Aorta (tissue), 5 donors: ENCODE data around the gene ALK. TPM values are rescaled to one million over a fixed set of nuclear protein-coding genes. Genes with fewer than 3 reads are reported as not detected.

Experiments used
- ATAC-seq: fragments of 200-7000 bp; cut with Tn5 transposase; one replicate; pipeline ENCODE4 v1.9.1; 2022; ENCODE audit warnings: moderate library complexity; ENCODE audit not compliant: low FRiP score
- DNase-seq, 2 donors: peaks; one replicate each; pipeline ENCODE4 v3.0.0-alpha.2; 2020
- H3K27ac ChIP-seq, 2 donors: one replicate each; pipeline ENCODE4 v1.5.1; 2013; ENCODE audit warnings: low read length in 2 of 2, mild to moderate bottlenecking in 2 of 2, moderate library complexity in 2 of 2, control low read depth in 1 of 2, inconsistent platforms in 1 of 2, low read depth in 1 of 2
- H3K27me3 ChIP-seq, 2 donors: one replicate each; pipeline ENCODE4 v1.6.1; 2013; ENCODE audit warnings: control low read depth in 1 of 2, low read length in 1 of 2, mild to moderate bottlenecking in 1 of 2, moderate library complexity in 1 of 2; ENCODE audit not compliant: insufficient read depth in 2 of 2, control insufficient read depth in 1 of 2
- H3K36me3 ChIP-seq, 2 donors: one replicate each; pipeline ENCODE4 v1.6.1; 2013; ENCODE audit warnings: control low read depth in 1 of 2, low read length in 1 of 2, mild to moderate bottlenecking in 1 of 2; ENCODE audit not compliant: insufficient read depth in 2 of 2, control insufficient read depth in 1 of 2
- H3K4me1 ChIP-seq, 2 donors: one replicate each; pipeline ENCODE4 v1.6.1; 2013; ENCODE audit warnings: low read length in 2 of 2, control low read depth in 1 of 2, mild to moderate bottlenecking in 1 of 2, moderate library complexity in 1 of 2; ENCODE audit not compliant: insufficient read depth in 2 of 2, control insufficient read depth in 1 of 2
- H3K4me3 ChIP-seq, 2 donors: one replicate each; pipeline ENCODE4 v1.5.1; 2013; ENCODE audit warnings: low read length in 2 of 2, control low read depth in 1 of 2, mild to moderate bottlenecking in 1 of 2
- H3K9me3 ChIP-seq: one replicate; pipeline ENCODE4 v1.6.1; 2013; ENCODE audit warnings: mild to moderate bottlenecking, low read length; ENCODE audit not compliant: control insufficient read depth
- WGBS, 2 donors: extraction: QIAGEN DNeasy Blood & Tissue Kit; methylation state at CpG; one replicate each; pipeline ENCODE4 v1.1.7; 2013; 5-methylcytosine and 5-hydroxymethylcytosine counted together
- intact Hi-C, 2 donors: fragments of 100-400 bp; cut with DNase I; formaldehyde crosslinking; loops; one replicate each; pipeline versions ENCODE4 v1.14.2 to v1.15.0; 2022
- long read RNA-seq, 2 donors: library from polyadenylated mRNA; unstranded; transcript quantifications; one replicate each; pipeline ENCODE4 v2.0.0, GENCODE V29; 2020 to 2021
- polyA plus RNA-seq, 2 donors: library from polyadenylated mRNA; stranded (reverse); fragments of 200-250 nt; gene quantifications; one replicate each; pipeline ENCODE4 v1.2.3, GENCODE V29; 2013
- total RNA-seq, 2 donors: library from RNA; stranded (reverse); fragmentation: NEBNext Ultra II Directional; extraction: Animal tissue kit (Norgen Biotek cat#: 25700); gene quantifications; one replicate each; pipeline ENCODE4 v1.2.1, GENCODE V29; 2021
- donor health status: healthy with polysubstance abuse.
- donor health status: Bipolar disorder and iron deficiency.
- donor health status: DM: no; HTN: no; CAD: no.
- donor health status: DM: no; HTN: no; CAD: no.
- donor health status: DM: yes; HTN: yes; CAD: no.

ALK gene
- under 1 TPM; 0.13 to 0.30 TPM for total RNA-seq
- not detected for polyA plus RNA-seq
- long read RNA-seq, donor 1, partial matches to known transcripts: 0 of 1 reads
- long read RNA-seq, donor 1, other reads (novel, unspliced or antisense): 1 of 1 reads
- long read RNA-seq, donor 2: 0 reads

DNA sequence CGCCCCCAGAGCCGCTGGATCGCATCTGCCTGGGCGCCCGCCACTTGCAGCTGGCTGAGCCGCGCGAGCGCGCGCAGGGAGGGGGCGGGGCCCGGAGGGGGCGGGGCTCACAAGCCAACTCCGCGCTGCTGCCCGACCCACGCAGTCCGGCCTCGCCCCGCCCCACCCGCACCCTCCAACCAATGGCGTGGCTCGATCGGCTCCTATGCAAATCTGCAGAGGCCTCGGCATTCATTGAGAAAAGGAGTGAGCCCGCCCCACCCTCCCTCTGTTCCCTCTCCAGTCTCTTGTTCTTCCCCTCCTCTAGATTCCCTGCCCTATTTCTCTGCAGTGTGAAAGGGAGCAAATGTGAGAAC lies at the start of gene ALK:
Gene ALK, minus strand, starts transcription at position 27 of the 356 bp plus-strand sequence. CDS start 927 bp downstream, outside the sequence.
- no peaks in the 10 kb centered on the region for H3K4me1 ChIP-seq
- no peaks in the 10 kb centered on the region for H3K36me3 ChIP-seq
- WGBS, 2 donors: 1 to 3% methylated on average over 5 to 27 of the region's 27 CpGs
- peak; percentile 88 for ATAC-seq
- no peaks in the 10 kb centered on the region for H3K9me3 ChIP-seq
- peak within 1 kb of the TSS in 1 of 2 donors; percentile 8 for H3K4me3 ChIP-seq
- H3K27me3 ChIP-seq: peaks cover 3% of the 10 kb centered on the region in 2 donors
- DNase-seq: peak; percentile 85 to 92
- intact Hi-C loops: no loop called here
- H3K27ac ChIP-seq: no peak within 1 kb of the TSS

DNA sequence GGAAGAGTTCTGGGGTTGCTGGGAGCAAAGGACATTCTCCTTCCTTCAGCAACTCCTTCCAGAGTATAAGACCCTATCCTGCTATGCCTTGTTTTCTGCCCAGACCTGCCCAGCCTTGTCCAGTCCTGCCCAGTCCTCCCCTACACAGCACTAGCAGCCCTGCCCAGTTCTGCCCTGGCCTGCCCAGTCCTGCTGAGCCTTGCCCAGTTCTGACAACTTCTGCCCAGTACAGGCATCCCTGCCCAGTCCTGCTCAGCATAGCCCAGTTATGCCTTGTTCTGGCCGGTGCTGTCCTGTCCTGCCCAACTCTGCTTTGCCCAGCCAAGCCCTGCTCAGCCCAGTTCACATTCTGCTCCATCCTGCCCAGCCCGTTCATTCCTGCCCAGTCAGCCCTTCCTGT lies 44.9 kb upstream of the ALK start:
- WGBS, 2 donors: 73 to 78% methylated on average over 2 of the region's 2 CpGs
- Histone ChIP-seq H3K4me3 (no peak overlapping the region), H3K27ac (no peak overlapping the region), H3K4me1 (no peaks in the 10 kb centered on the region), H3K9me3 (no peaks in the 10 kb centered on the region), H3K36me3 (no peaks in the 10 kb centered on the region), H3K27me3 (no peaks in the 10 kb centered on the region)
- no peak for DNase-seq
- intact Hi-C loops: no loop called here
- ATAC-seq: peak; percentile 27

DNA sequence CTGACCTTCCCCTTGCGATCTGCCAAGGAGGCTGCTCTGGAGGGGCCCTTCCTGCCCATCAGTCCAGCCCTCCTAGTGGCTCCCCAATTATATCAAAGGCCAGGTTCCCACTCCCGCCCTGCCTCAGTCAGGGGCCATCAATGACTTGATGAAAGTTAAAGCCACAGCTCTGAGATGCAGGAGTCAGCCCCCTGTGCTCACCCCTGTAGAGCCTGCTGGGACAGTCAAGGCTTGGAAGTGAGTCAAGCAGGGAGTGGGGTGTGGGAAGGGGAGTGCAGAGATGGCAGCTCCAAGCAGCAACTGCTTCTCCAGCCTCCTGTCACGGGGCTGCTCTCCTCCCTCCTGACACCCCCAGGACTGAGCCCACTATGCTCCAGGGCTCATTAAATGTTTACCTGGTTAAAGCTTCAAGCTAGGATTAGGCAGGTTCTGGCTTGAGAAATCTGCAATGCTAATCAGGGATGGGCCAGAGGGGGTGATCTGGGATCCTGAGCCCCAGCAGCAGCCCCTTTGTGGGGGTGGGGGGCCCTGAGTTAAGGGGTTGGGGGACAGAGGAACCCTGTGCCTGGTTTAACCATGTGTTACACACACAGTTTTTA lies 42.7 kb upstream of the ALK start:
- Histone ChIP-seq H3K36me3 (no peaks in the 10 kb centered on the region), H3K4me1 (no peaks in the 10 kb centered on the region), H3K4me3 (no peak overlapping the region), H3K27ac (no peak overlapping the region), H3K27me3 (no peaks in the 10 kb centered on the region), H3K9me3 (no peaks in the 10 kb centered on the region)
- intact Hi-C loops: no loop called here
- WGBS, 2 donors: 34 to 35% methylated on average over 3 of the region's 3 CpGs
- ATAC-seq (no peak), DNase-seq (no peak)

GRCh38 chr2:29962922-29963321 lies 41.5 kb upstream of the ALK start:
- DNase-seq (no peak), ATAC-seq (no peak)
- 62% methylated on average over 4 of the region's 4 CpGs for WGBS, 2 donors
- Histone ChIP-seq H3K9me3 (no peaks in the 10 kb centered on the region), H3K4me1 (no peaks in the 10 kb centered on the region), H3K27me3 (no peaks in the 10 kb centered on the region), H3K4me3 (no peak overlapping the region), H3K27ac (no peak overlapping the region), H3K36me3 (no peaks in the 10 kb centered on the region)
- intact Hi-C loops: no loop called here

- intact Hi-C loops: no loop called here
- H3K9me3 ChIP-seq: no peaks in the 10 kb centered on the region
These were observed 32.9 kb upstream of the ALK start for GRCh38 chr2:29954316-29954715.

DNA sequence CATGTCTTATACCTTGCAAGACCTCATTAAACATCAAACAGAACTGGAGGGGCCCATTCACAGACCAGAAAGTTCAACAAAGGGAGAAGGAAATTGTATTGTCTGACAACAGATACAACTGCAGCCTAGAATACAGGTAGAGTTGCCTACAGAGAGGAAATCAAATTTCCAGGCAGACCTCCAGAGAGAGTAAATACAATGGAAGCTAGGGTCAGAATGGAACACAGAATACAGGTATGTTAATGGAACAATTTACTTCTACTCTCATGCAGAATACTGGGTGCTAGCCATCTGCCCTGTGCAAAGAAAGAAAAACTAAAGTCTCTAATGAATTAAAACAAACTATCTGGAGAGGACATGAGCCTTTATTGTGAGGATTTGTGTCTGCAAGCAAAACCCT lies 31.6 kb upstream of the ALK start:
- intact Hi-C loops: no loop called here
- H3K4me3 ChIP-seq: no peak overlapping the region
- DNase-seq: no peak
- no peaks in the 10 kb centered on the region for H3K9me3 ChIP-seq
- H3K27me3 ChIP-seq: peaks cover 0 to 2% of the 10 kb centered on the region in 2 donors
- no peak overlapping the region for H3K27ac ChIP-seq
- H3K36me3 ChIP-seq: no peaks in the 10 kb centered on the region
- H3K4me1 ChIP-seq: no peaks in the 10 kb centered on the region
- ATAC-seq: no peak

More at GRCh38 chr2:29954316-29954715, 32.9 kb upstream of the ALK start:
- no peaks in the 10 kb centered on the region for H3K36me3 ChIP-seq
- peaks cover 0 to 2% of the 10 kb centered on the region in 2 donors for H3K27me3 ChIP-seq
- no peak for ATAC-seq
- no peak for DNase-seq
- H3K27ac ChIP-seq: no peak overlapping the region
- no peak overlapping the region for H3K4me3 ChIP-seq
- H3K4me1 ChIP-seq: no peaks in the 10 kb centered on the region

GRCh38 chr2:29951576-29951975 lies 30.2 kb upstream of the ALK start:
- no peaks in the 10 kb centered on the region for H3K36me3 ChIP-seq
- H3K9me3 ChIP-seq: no peaks in the 10 kb centered on the region
- DNase-seq (no peak), ATAC-seq (no peak)
- peaks cover 0 to 2% of the 10 kb centered on the region in 2 donors for H3K27me3 ChIP-seq
- H3K27ac ChIP-seq: no peak overlapping the region
- intact Hi-C loops: no loop called here
- WGBS, 2 donors: 24 to 28% methylated on average over 1 of the region's 1 CpG
- H3K4me1 ChIP-seq: no peaks in the 10 kb centered on the region
- no peak overlapping the region for H3K4me3 ChIP-seq

DNA sequence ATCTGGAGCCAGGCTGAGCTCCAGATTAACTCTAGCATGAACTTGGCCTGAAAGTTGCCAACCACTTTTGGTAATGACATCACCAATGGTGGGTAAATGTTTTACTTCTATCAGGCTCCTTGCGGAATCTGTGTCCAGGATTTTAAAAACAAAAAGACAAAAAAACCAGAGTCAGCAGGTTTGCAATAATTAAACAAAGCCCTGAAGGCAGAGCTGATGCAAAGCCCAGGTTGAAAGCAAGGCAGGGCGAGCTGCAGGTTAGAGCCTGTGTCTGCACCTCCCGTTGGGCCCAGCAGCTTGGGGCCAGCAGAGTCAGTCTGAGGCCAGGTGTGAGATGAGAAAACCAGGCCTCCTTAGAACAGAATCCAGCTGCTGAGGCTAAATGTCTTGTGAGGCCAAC lies 29.1 kb upstream of the ALK start:
- Histone ChIP-seq H3K9me3 (peaks cover 3% of the 10 kb centered on the region), H3K4me1 (no peaks in the 10 kb centered on the region), H3K27ac (no peak overlapping the region), H3K36me3 (no peaks in the 10 kb centered on the region), H3K27me3 (peaks cover 0 to 2% of the 10 kb centered on the region in 2 donors), H3K4me3 (no peak overlapping the region)
- WGBS, 2 donors: 69 to 80% methylated on average over 3 of the region's 3 CpGs
- ATAC-seq (no peak), DNase-seq (no peak)
- intact Hi-C loops: no loop called here

DNA sequence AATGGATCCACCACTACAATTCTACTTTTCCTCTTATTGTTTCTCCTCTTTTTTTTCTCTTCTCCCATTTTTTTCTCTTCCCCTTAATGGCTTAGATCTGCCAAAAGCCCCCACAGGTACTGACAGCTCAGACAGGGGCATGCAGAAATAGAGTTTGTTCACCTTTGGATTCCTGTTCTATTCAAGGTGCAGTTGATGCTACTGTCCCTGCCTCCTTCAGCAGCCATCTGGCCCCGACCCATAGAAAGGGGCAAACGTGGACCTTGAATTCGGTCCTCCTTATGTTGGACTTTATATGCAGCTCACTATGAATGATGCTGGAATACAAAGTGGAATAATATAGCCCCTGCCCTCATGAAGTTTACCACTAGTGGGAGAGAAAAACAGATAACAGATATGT lies 27.7 kb upstream of the ALK start:
- no peak overlapping the region for H3K27ac ChIP-seq
- no peak overlapping the region for H3K4me3 ChIP-seq
- no peaks in the 10 kb centered on the region for H3K4me1 ChIP-seq
- no peaks in the 10 kb centered on the region for H3K36me3 ChIP-seq
- intact Hi-C loops: no loop called here
- peaks cover 3% of the 10 kb centered on the region for H3K9me3 ChIP-seq
- WGBS, 2 donors: 75 to 79% methylated on average over 3 of the region's 3 CpGs
- H3K27me3 ChIP-seq: peaks cover 0 to 2% of the 10 kb centered on the region in 2 donors
- ATAC-seq: no peak
- DNase-seq: no peak
